Renal pelvis (tissue), 12 donors: ENCODE measurements around the gene DNAJC25. TPM values are rescaled to one million over a fixed set of nuclear protein-coding genes. Genes with fewer than 3 reads are reported as not detected.
A peak's percentile ranks its signal among the peaks of the same experiment; 100 is the strongest.

Experiments
- DNase-seq: peaks from one replicate; pipeline ENCODE4 v3.0.0-alpha.2; 2013
- long read RNA-seq, 16 experiments: transcript quantifications; one replicate each; lab custom pipeline, GENCODE V29; 2026
- polyA plus RNA-seq, 3 donors: library from polyadenylated mRNA; unstranded; fragments of 120-200 nt; gene quantifications; one replicate each; pipeline ENCODE4 v1.2.1, GENCODE V29; 2013; ENCODE audit not compliant: insufficient read length in 3 of 3

DNAJC25 gene
- 10 to 100 TPM; 13.3 to 15.2 (median 14.0) TPM for polyA plus RNA-seq
- long read RNA-seq, donor 1, transcript DNAJC25-201 (4 exons, 2,268 nt) = major isoform, 10 of 10 reads
- long read RNA-seq, donor 1, partial matches to known transcripts = 0 of 10 reads
- long read RNA-seq, donor 1, other reads (novel, unspliced or antisense) = 0 of 10 reads
- long read RNA-seq, donor 2, transcript DNAJC25-201 (4 exons, 2,268 nt) = major isoform, 5 of 12 reads
- long read RNA-seq, donor 2, partial matches to known transcripts = 6 of 12 reads
- long read RNA-seq, donor 2, other reads (novel, unspliced or antisense) = 0 of 12 reads
- long read RNA-seq, donor 3, partial matches to known transcripts = 0 of 6 reads
- long read RNA-seq, donor 3, other reads (novel, unspliced or antisense) = 0 of 6 reads
- long read RNA-seq, donor 4, transcript DNAJC25-202 (5 exons, 2,498 nt) = major isoform, 5 of 10 reads
- long read RNA-seq, donor 4, transcript DNAJC25-201 (4 exons, 2,268 nt) = major isoform, 5 of 10 reads
- long read RNA-seq, donor 4, partial matches to known transcripts = 0 of 10 reads
- long read RNA-seq, donor 4, other reads (novel, unspliced or antisense) = 0 of 10 reads
- long read RNA-seq, donor 5, partial matches to known transcripts = 0 of 2 reads
- long read RNA-seq, donor 5, other reads (novel, unspliced or antisense) = 0 of 2 reads
- long read RNA-seq, donor 6, transcript DNAJC25-202 (5 exons, 2,498 nt) = minor isoform, 5 of 14 reads
- long read RNA-seq, donor 6, transcript DNAJC25-201 (4 exons, 2,268 nt) = major isoform, 9 of 14 reads
- long read RNA-seq, donor 6, partial matches to known transcripts = 0 of 14 reads
- long read RNA-seq, donor 6, other reads (novel, unspliced or antisense) = 0 of 14 reads
- long read RNA-seq, donor 7, partial matches to known transcripts = 0 of 6 reads
- long read RNA-seq, donor 7, other reads (novel, unspliced or antisense) = 0 of 6 reads
- long read RNA-seq, donor 8, partial matches to known transcripts = 0 of 5 reads
- long read RNA-seq, donor 8, other reads (novel, unspliced or antisense) = 0 of 5 reads
- long read RNA-seq, donor 9, transcript DNAJC25-202 (5 exons, 2,498 nt) = major isoform, 8 of 14 reads
- long read RNA-seq, donor 9, transcript DNAJC25-201 (4 exons, 2,268 nt) = minor isoform, 6 of 14 reads
- long read RNA-seq, donor 9, partial matches to known transcripts = 0 of 14 reads
- long read RNA-seq, donor 9, other reads (novel, unspliced or antisense) = 0 of 14 reads
- long read RNA-seq, donor 10, transcript DNAJC25-201 (4 exons, 2,268 nt) = major isoform, 5 of 7 reads
- long read RNA-seq, donor 10, partial matches to known transcripts = 0 of 7 reads
- long read RNA-seq, donor 10, other reads (novel, unspliced or antisense) = 0 of 7 reads
- long read RNA-seq, donor 11, partial matches to known transcripts = 0 of 2 reads
- long read RNA-seq, donor 11, other reads (novel, unspliced or antisense) = 0 of 2 reads
- long read RNA-seq, donor 12, transcript DNAJC25-201 (4 exons, 2,268 nt) = major isoform, 14 of 33 reads
- long read RNA-seq, donor 12, transcript DNAJC25-202 (5 exons, 2,498 nt) = minor isoform, 6 of 33 reads
- long read RNA-seq, donor 12, partial matches to known transcripts = 13 of 33 reads
- long read RNA-seq, donor 12, other reads (novel, unspliced or antisense) = 0 of 33 reads
- long read RNA-seq, donor 13, partial matches to known transcripts = 0 of 1 reads
- long read RNA-seq, donor 13, other reads (novel, unspliced or antisense) = 0 of 1 reads
- long read RNA-seq, donor 14 = 0 reads
- long read RNA-seq, donor 15, transcript DNAJC25-201 (4 exons, 2,268 nt) = major isoform, 11 of 20 reads
- long read RNA-seq, donor 15, partial matches to known transcripts = 6 of 20 reads
- long read RNA-seq, donor 15, other reads (novel, unspliced or antisense) = 0 of 20 reads
- long read RNA-seq, donor 16, transcript DNAJC25-201 (4 exons, 2,268 nt) = major isoform, 8 of 10 reads
- long read RNA-seq, donor 16, partial matches to known transcripts = 0 of 10 reads
- long read RNA-seq, donor 16, other reads (novel, unspliced or antisense) = 0 of 10 reads

DNA sequence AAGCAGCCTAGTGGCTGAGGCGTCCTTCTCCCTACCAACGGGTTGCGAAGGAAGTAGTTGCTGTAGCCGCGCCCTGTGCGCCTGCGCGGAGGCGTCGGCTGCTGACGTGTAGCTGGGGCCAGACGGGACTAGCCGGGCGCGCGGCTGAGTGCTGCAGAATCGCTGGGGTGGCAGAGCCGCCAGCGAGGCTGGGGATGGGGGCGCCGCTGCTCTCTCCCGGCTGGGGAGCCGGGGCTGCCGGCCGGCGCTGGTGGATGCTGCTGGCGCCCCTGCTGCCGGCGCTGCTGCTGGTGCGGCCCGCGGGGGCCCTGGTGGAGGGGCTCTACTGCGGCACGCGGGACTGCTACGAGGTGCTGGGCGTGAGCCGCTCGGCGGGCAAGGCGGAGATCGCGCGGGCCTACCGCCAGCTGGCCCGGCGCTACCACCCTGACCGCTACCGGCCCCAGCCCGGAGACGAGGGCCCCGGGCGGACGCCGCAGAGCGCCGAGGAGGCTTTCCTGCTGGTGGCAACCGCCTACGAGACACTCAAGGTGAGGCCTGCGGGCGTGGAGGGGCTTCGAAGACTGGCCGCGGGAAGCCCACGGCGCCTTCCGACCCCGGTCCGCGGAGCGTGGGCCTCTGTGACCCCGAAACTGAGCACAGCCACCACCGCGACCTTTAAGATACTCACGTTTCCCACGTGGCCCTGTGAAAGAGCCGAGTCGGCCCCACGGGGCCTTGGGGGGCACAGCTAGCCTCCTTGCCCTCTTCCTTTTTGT is at the start of gene DNAJC25:
TSS of gene DNAJC25 (plus strand) at position 121 of the 758 bp plus-strand sequence. CDS start at position 195, 74 bp downstream.
- DNase-seq = peak; percentile 97

DNA sequence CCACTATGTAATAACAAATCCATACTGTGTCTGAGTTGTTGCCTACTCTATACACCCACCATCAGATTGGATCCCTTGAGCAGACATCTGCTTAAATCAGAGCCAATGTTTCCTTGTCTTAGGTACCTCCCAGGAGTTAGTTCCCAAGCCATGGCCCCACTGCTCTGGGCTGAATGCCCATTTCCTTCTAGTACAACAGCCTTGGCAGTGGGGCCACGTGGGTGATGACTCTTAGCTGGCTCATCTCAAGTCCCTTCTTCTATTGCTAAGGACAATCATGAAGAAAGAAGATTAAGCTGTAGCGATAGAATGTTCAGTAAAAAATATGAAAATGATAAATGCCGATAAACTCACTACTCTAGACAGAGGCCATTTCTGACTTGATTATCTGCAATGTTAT is 48.2 kb upstream of the DNAJC25 start:
- no peak for DNase-seq

DNA sequence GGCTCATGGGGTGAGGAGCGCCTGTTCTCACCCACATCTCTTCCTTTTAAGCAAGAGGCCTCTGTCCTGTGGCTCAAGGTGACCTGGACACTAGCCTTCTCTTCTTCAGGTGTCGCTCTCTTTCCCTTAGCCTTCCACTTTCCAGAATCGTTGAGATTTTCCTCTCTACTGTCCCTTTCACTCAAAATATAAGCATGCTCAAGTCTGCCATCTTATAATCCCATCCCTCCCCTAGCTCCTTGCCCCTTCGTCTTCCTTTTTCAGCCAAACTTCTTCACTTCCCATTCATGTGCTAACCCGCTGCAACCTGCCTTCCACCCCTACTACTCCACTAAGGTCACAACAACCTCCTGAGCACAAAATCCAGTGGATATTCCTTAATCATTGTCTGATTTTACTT is 44.8 kb upstream of the DNAJC25 start:
- no peak for DNase-seq

DNA sequence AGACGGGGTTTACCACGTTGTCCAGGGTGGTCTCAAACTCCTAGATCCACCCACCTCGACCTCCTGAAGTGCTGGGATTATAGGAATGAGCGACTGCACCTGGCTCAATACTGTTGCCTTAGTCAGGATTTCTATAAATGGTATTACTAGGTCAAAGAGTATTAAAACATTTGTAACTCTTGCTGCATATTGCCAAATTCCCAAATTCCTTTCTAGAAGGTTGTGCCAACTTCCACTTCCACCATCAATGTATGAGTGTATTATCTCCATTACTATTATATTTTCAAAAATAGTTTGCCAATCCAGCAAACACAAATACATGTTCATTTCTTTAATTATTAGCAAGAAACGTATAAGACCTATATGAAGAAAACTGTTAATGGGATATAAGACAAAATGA is 42.3 kb upstream of the DNAJC25 start:
- DNase-seq = no peak

DNA sequence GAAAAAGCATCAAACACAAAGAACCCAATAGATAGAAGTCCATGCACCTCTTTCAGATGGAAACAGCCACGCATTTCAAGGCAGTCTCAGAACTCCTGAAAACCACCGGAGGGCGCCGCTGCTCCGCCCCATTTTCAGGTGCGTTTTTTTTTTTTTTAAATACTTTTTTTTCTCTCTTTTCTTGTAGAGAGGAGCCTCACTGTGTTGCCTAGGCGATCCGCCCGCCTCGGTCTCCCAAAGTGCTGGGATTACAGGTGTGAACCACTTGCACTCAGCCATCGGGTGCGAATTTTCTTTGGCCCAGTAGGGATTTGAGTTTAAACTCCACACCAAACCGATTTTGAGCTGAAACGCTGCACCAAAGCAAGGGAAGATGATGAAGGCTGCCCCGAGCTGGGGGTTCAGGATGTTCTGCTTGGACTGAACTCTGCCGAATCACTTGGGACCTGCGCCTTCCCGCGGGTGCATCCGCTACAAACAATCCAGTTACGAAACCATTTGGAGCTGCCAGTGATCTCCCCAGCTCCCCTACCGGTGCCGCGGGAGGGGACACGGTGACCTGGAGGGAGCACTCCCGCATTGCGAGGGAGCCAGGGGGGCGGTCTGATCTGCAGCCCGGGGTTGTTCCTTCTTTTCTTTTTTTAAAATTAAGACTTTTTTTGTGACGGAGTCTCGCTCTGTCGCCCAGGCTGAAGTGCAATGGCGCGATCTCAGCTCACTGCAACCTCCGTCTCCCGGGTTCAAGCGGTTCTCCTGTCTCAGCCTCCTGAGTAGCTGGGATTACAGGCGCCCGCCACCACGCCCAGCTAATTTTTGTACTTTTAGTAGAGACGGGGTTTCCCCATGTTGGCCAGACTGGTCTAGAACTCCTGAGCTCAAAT is 33.0 kb upstream of the DNAJC25 start:
- DNase-seq = peak; percentile 75

DNA sequence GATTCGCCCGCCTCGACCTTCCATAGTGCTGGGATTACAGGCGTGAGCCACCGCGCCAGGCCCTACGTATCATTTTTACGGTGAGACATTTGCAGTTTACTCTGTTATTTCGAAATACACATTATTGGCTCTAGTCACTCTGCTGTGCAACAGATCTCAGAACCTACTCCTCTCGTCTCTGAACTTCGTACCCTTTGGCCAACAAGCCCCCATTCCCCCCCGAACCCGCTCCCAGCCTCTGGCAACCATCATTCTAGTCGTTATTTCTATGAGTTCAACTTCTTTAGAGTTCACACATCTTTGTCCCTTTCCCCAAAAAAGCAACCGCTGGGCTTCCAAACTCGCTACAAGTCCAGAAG is 32.4 kb upstream of the DNAJC25 start:
- no peak for DNase-seq

DNA sequence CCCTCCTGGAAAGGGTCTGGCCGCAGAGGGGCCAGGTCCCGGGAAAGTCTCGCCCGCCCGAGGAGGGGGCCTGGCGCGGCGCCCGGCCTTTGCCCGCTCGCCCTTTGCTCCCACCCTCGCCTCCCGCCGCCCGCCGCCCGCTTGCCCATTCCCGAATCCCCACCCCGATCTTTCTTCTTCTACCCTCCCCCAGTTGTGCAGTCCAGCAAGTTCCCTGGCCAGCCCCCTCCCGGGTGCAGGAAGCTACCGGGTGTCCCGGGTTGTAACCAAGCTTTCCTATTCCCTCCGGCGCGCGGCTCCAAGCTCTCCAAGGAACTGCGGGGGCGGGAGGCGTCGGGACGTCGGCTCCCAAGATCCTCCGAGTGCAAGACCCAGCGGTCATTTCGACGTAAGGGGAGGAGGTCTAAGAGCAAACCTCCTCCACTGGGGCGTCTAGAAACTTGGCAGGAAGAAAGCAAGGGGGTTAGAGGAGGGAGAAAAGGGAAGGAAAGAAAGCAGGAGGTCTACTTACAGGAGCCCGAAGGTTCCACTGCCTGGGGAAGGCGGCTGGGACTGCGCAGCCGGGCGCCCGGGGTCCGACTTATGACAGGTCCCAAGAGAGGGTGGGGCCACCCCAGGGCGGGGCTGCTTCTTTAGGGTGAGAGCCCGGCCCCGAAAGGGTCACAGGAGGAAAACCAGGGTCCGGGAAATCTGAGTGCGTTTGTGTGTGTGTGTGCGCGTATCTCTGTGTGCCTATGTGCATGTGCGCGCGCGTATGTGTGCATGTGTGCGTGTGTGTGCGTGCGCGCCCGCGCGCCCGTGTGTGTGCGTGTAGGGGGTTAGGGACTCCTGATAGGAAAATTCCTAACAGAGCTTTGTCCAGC is 31.8 kb upstream of the DNAJC25 start, which contains the start of gene PTGR1:
TSS of gene PTGR1 (minus strand) at position 556 of the 863 bp plus-strand sequence. CDS start 2,225 bp downstream, outside the sequence.
- peak; percentile 90 for DNase-seq

DNA sequence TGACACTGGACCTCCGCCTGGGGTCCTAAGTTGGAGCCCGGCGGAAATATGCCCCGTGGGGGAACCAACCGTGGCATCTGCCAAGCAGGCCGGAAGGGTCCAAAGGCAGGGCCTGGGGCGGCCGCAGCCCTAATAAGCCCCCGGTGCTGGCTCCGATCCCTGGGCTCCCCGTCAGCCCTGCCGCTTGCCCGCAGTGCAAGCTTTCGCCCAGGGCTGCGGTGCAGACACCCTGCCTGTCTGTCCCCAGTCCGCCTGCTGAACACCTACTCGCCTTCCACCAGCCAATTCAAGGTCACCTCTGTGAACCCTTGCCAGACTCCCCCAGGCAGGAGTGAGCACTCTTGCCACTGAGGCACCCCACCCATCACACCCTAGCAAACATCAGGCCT is 31.2 kb upstream of the DNAJC25 start:
- no peak for DNase-seq

DNA sequence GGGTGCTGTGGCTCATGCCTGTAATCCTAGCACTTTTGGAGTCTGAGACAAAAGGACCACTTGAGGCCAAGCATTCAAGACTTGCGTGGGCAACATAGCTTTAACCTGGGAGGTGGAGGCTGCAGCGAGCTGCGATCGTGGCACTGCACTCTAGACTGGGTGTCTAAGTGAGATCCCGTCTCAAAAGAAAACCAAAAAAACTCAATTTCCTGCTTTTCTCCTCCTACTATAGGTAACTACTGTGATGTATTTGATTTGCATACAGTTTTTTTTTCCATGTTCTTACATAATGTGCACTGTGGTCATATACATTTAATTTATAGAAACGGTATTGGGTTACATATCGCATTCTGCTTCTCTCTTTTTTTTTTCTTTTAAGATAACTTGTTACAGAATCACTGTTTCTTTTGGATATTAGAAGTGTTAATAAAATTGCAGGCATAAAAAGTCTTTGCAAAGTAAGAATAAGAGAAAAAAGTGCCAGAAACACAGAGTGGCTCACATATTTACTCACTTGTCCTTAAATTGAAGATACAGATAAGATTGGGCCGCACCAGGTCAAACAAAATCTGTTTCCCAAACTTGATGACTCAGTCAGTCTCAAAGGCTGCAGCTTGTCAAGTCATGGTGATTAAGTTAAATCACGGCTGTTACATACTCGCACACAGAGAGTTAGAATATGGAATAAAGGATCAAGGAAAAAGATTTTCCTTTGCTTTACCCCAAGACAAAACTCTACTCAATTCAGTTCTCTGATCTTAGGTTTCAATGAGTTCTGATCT is 29.7 kb upstream of the DNAJC25 start:
- DNase-seq = no peak

DNA sequence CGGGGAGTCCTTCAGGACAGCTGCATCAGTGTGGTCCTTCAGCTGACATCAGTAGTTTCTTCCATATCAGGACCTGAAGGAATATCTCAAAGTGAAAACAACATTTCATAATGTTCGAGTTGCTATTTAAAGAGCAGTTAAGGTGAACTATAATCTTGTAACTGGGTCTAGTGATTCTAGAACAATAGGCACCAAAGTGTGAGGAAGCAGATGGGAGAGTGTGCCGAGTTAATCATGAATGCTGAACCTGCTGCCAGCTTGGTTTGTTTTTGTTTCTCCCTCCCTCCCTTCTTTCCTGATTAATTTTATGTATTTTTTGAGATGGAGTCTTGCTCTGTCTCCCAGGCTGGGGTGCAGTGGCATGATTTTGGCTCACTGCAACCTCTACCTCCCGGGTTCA is 28.1 kb upstream of the DNAJC25 start:
- DNase-seq = no peak

DNA sequence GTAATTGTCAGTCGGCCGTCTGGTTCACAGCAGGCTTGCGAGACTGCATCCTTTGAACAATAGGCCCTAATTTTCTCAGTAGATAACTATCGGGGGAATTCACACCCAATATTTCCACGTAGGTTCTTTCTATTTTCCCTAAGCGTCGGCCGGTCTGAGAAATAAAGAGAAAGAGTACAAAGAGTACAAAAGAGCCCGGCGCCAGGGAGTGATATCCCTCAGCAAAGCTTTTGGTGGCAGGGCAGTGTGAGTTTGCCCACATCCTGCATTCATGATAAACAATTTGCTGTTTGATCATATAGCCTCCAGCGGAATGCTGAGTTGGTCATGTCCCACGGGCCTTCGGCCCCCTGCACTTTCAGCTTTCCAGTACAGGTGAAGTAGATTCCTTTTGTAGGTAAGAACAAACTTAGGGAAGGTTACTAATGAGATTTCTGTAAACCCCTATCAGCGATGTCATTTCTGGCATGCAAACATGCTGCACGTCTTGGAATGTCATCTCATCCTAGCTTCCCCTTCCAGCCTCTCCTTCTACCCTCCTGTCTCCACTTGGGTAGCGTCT is 27.0 kb upstream of the DNAJC25 start:
- DNase-seq = no peak

DNA sequence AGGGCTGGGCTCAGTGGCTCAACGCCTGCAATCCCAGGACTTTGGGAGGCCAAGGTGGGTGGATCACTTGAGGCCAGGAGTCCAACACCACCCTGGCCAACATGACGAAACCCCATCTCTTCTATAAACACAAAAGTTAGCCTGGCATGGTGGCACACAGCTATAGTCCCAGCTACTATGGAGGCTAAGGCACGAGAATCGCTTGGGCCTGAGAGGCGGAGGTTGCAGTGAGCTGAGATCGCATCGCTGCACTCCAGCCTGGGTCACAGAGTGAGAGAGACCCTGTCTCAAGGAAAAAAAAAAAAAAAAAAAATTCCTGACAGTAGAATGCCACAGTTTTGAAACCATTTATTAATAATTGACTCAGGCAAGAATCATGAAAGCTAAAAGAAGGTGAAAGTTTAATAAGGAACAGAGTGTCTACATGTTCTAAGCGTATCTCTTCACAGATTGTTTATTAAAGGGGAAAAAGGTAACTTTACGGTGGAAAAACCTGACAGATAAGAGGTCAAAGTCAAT is 26.0 kb upstream of the DNAJC25 start:
- DNase-seq = no peak

DNA sequence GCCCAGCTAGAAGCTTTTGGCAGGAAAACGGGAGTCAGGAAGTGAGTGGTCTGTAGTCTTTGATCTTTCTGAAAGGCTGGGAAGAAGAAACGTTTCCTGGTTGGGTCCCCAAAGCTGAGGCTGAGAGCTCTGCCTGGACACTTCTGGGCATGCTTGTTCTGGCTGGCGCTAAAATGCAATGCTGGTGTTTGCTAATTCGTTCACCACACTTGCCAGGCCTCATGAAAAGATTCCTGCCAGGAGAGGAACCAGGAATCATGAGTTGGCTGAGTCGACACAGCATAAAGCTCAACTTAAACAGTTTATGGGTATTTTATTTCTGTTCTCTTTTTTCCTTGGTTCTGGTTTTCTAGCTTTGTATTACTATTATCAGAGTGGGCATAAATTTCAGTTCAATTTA is 21.0 kb upstream of the DNAJC25 start:
- DNase-seq = no peak

DNA sequence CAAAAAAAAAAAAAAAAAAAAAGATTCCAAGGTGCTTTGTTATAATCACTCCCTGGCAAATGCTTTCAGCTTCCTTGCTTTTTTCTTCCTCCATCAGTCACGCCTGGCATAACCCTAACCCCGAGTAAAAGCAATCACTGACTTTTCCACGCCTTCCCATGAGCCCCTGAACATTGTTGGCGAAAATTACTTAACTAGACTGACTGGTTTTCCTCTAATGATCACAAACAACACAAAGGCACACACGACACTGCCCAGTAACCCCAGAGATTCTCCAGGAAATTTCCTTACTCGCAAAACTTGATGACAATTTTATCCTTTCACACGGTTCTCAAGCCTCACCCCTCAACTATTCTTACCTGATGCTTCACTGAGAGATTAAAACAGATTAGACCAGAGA is 20.3 kb upstream of the DNAJC25 start:
- peak; percentile 71 for DNase-seq

DNA sequence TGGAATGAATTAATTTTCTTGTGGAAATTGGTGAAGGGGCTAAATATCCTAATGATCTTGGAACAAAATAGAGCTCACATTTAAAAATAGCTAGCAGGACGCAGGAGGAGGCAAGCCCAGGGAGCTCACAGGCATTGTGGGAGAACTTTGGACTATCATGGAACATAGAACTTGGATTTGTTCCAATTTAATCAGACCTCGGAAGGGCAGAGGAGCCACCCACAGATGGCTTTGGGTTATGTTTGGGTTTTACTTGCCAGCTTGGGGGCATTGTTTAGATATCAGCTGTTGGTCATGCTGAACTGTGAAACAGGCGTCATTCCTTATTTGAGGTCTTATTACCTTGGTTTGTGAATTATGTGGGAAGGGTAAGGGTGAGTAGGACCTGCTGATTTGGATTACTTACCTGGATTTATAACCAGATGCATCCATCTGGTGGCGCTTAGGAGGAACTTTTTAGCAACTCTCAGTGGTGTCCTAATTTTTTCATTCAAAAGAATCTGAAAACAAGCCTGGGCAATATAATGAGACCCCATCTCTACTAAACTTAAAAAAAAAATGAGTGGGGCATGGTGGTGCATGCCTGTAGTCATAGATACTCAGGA is 17.6 kb upstream of the DNAJC25 start:
- DNase-seq = no peak

DNA sequence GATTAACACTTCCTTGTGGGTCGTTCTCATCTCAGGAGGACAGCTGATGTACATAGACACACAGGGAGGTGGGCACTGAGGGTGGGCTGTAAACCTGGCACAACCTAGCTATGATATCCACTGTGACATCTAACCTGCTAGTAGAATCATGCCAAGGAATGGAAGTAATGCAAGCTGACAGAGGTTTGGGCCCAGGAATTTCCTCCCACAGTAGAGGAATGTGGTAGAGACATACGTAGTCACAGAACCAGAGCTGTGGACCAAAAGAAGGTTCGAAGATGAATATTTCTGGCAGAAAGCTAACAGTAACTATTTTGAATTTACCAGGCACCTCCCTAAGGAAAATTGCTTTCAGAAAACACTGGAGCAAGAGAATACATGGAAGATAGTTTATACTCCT is 15.2 kb upstream of the DNAJC25 start:
- no peak for DNase-seq
